Stomach smooth muscle (tissue), 2 donors: ENCODE results near the gene SSC4D.
"Not testable (repeated sequence)": the region's sequence is repeated elsewhere in the genome, so short reads cannot be mapped to it uniquely, and the experiment has no call there.

Source experiments
- H3K27ac ChIP-seq: one replicate; pipeline ENCODE4 v1.7.0; 2013; ENCODE audit warnings: mild to moderate bottlenecking, low read length, inconsistent platforms
- H3K27me3 ChIP-seq, 2 donors: one replicate each; pipeline ENCODE4 v1.7.0; 2013; ENCODE audit warnings: low read length in 2 of 2; ENCODE audit not compliant: insufficient read depth in 2 of 2, control insufficient read depth in 1 of 2
- H3K36me3 ChIP-seq, 2 donors: one replicate each; pipeline ENCODE4 v1.7.0; 2013; ENCODE audit warnings: low read length in 2 of 2; ENCODE audit not compliant: control insufficient read depth in 2 of 2, insufficient read depth in 2 of 2
- H3K4me1 ChIP-seq: one replicate; pipeline ENCODE4 v1.7.0; 2013; ENCODE audit warnings: low read length; ENCODE audit not compliant: control insufficient read depth, insufficient read depth
- H3K4me3 ChIP-seq, 2 donors: one replicate each; pipeline ENCODE4 v1.7.0; 2013; ENCODE audit warnings: low read length in 2 of 2
- H3K9ac ChIP-seq, 2 donors: one replicate each; pipeline ENCODE4 v1.7.0; 2013; ENCODE audit warnings: low read length in 2 of 2, mild to moderate bottlenecking in 1 of 2
- H3K9me3 ChIP-seq, 2 donors: one replicate each; pipeline ENCODE4 v1.7.0; 2013; ENCODE audit warnings: low read length in 2 of 2; ENCODE audit not compliant: control insufficient read depth in 2 of 2
- donor health status: healthy.
- donor health status: Pancreatic carcinoma.

Gene SSC4D

GRCh38 chr7:76417654-76418310 is 8.3 kb upstream of the SSC4D start:
- not testable (repeated sequence) for H3K27ac ChIP-seq, H3K27me3 ChIP-seq, H3K4me1 ChIP-seq, H3K9ac ChIP-seq, H3K4me3 ChIP-seq, H3K36me3 ChIP-seq, H3K9me3 ChIP-seq

- H3K4me1 ChIP-seq, result no peaks in the 10 kb centered on the region
- no peak overlapping the region for H3K4me3 ChIP-seq
- H3K27me3 ChIP-seq, result no peaks in the 10 kb centered on the region
- no peaks in the 10 kb centered on the region for H3K9me3 ChIP-seq
- no peaks in the 10 kb centered on the region for H3K36me3 ChIP-seq
- H3K9ac ChIP-seq, result no peak overlapping the region
- no peak overlapping the region for H3K27ac ChIP-seq
Measured at GRCh38 chr7:76412249-76412648, 2.8 kb upstream of the SSC4D start.

- H3K36me3 ChIP-seq, result no peaks in the 10 kb centered on the region
- no peaks in the 10 kb centered on the region for H3K4me1 ChIP-seq
- H3K27me3 ChIP-seq, result no peaks in the 10 kb centered on the region
- H3K27ac ChIP-seq, result no peak overlapping the region
- H3K4me3 ChIP-seq, result no peak overlapping the region
- H3K9me3 ChIP-seq, result no peaks in the 10 kb centered on the region
- H3K9ac ChIP-seq, result no peak overlapping the region
Measured at GRCh38 chr7:76411626-76412025, 2.1 kb upstream of the SSC4D start.

- Histone ChIP-seq H3K4me1 (no peaks in the 10 kb centered on the region), H3K27ac (no peak overlapping the region)
Measured at GRCh38 chr7:76408121-76408560, 1.4 kb downstream of the SSC4D start.

GRCh38 chr7:76407718-76408117 is 1.8 kb downstream of the SSC4D start:
- Histone ChIP-seq H3K9ac (no peak overlapping the region), H3K9me3 (no peaks in the 10 kb centered on the region), H3K27me3 (no peaks in the 10 kb centered on the region), H3K36me3 (no peaks in the 10 kb centered on the region), H3K27ac (no peak overlapping the region), H3K4me3 (no peak overlapping the region), H3K4me1 (no peaks in the 10 kb centered on the region)

More at GRCh38 chr7:76408121-76408560, 1.4 kb downstream of the SSC4D start:
- Histone ChIP-seq H3K27me3 (no peaks in the 10 kb centered on the region), H3K4me3 (no peak overlapping the region), H3K9ac (no peak overlapping the region), H3K9me3 (no peaks in the 10 kb centered on the region), H3K36me3 (no peaks in the 10 kb centered on the region)

GRCh38 chr7:76405738-76406137 is 3.8 kb downstream of the SSC4D start:
- no peaks in the 10 kb centered on the region for H3K27me3 ChIP-seq
- H3K4me3 ChIP-seq, result no peak overlapping the region
- H3K9ac ChIP-seq, result no peak overlapping the region
- H3K9me3 ChIP-seq, result no peaks in the 10 kb centered on the region
- no peak overlapping the region for H3K27ac ChIP-seq
- H3K36me3 ChIP-seq, result no peaks in the 10 kb centered on the region
- H3K4me1 ChIP-seq, result no peaks in the 10 kb centered on the region

- Histone ChIP-seq H3K9me3 (no peaks in the 10 kb centered on the region), H3K4me1 (no peaks in the 10 kb centered on the region), H3K4me3 (no peak overlapping the region), H3K27me3 (no peaks in the 10 kb centered on the region), H3K36me3 (no peaks in the 10 kb centered on the region), H3K27ac (no peak overlapping the region), H3K9ac (no peak overlapping the region)
Measured at GRCh38 chr7:76403780-76404494, 5.6 kb downstream of the SSC4D start.

- H3K9me3 ChIP-seq, H3K27me3 ChIP-seq, H3K36me3 ChIP-seq, H3K4me3 ChIP-seq, H3K4me1 ChIP-seq, H3K27ac ChIP-seq, H3K9ac ChIP-seq: not testable (repeated sequence)
Measured at GRCh38 chr7:76403097-76403496, 6.4 kb downstream of the SSC4D start.

- H3K27ac ChIP-seq, result no peak overlapping the region
- H3K36me3 ChIP-seq, result no peaks in the 10 kb centered on the region
- H3K9me3 ChIP-seq, result no peaks in the 10 kb centered on the region
- H3K4me3 ChIP-seq, result no peak overlapping the region
- H3K27me3 ChIP-seq, result no peaks in the 10 kb centered on the region
- H3K4me1 ChIP-seq, result peaks cover 15% of the 10 kb centered on the region
- no peak overlapping the region for H3K9ac ChIP-seq
Measured at GRCh38 chr7:76400248-76400647, 9.2 kb downstream of the SSC4D start.

GRCh38 chr7:76397409-76398183 is 11.9 kb downstream of the SSC4D start:
- Histone ChIP-seq H3K9ac (peak overlapping the region in 1 of 2 donors; percentile 37), H3K9me3 (no peaks in the 10 kb centered on the region), H3K4me1 (peaks cover 26% of the 10 kb centered on the region), H3K27ac (peak overlapping the region; percentile 11), H3K4me3 (peak overlapping the region; percentile 57 to 75), H3K27me3 (no peaks in the 10 kb centered on the region), H3K36me3 (no peaks in the 10 kb centered on the region)
